ENCODE results near the gene CTBP1.

The CTBP1 gene

DNA sequence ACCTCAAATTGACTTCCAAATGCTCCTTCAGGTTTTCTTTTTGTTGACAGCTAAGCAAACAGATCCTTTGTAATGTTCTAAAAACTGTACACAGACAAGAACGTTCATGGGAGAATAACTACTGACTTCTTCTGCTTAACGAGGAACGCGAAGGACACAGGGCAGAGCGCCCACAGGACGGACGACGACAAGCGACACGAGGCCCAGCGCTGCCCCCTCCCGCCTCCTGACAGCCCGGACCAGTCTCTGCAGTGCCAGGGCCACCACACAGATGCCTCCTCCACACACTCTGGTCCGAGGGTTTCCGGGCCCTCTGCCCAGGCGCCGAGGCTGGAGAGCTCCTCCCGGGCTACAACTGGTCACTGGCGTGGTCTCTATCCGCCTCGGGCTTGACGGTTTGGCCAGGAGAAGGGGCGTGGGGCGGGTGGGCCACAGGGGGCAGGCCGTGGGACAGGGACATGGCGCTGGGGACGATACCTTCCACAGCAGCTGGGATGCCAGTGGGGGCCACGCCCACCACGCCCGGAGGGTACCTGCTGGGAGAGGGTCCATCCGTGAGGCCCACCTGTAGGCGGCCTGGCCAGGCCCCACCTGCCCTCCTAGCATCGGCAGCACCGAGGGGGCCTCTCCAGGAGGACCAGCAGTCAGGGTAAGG lies 36.9 kb downstream of the CTBP1 start:
- Histone ChIP-seq H3K36me3 (ENCODE audit: insufficient read depth, low read length) (peaks cover 14% of the 10 kb centered on the region), H3K4me3 (ENCODE audit: low read depth, low read length, poor library complexity, severe bottlenecking) (no peak overlapping the region), H3K27ac (ENCODE audit: low read depth, low read length, poor library complexity, severe bottlenecking) (no peak overlapping the region), H3K4me1 (ENCODE audit: insufficient read depth, low read length, severe bottlenecking) (peaks cover 42% of the 10 kb centered on the region), H3K4me2 (ENCODE audit: low read length) (no peak overlapping the region), H2AFZ (ENCODE audit: low read length) (no peak overlapping the region), H3K9me2 (ENCODE audit: low read depth, low read length) (no peaks in the 10 kb centered on the region), H3K79me2 (ENCODE audit: insufficient read depth, low read length) (no peaks in the 10 kb centered on the region), H3F3A (ENCODE audit: insufficient read depth, low read length) (no peaks in the 10 kb centered on the region), H3K9ac (ENCODE audit: low read length) (no peak overlapping the region), H3K27me3 (ENCODE audit: insufficient read depth, low read length) (no peaks in the 10 kb centered on the region), H4K20me1 (ENCODE audit: insufficient read depth, low read length) (no peaks in the 10 kb centered on the region), H3K9me3 (ENCODE audit: low read length) (no peaks in the 10 kb centered on the region)
- TF ChIP-seq EZH2 (IDR thresholded peaks at IDR 0.05; ENCODE audit: borderline replicate concordance, low read length): no peak
- TF ChIP-seq, protein P1, sequence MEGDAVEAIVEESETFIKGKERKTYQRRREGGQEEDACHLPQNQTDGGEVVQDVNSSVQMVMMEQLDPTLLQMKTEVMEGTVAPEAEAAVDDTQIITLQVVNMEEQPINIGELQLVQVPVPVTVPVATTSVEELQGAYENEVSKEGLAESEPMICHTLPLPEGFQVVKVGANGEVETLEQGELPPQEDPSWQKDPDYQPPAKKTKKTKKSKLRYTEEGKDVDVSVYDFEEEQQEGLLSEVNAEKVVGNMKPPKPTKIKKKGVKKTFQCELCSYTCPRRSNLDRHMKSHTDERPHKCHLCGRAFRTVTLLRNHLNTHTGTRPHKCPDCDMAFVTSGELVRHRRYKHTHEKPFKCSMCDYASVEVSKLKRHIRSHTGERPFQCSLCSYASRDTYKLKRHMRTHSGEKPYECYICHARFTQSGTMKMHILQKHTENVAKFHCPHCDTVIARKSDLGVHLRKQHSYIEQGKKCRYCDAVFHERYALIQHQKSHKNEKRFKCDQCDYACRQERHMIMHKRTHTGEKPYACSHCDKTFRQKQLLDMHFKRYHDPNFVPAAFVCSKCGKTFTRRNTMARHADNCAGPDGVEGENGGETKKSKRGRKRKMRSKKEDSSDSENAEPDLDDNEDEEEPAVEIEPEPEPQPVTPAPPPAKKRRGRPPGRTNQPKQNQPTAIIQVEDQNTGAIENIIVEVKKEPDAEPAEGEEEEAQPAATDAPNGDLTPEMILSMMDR (IDR thresholded peaks at IDR 0.05; ENCODE audit: low read length): no peak

DNA sequence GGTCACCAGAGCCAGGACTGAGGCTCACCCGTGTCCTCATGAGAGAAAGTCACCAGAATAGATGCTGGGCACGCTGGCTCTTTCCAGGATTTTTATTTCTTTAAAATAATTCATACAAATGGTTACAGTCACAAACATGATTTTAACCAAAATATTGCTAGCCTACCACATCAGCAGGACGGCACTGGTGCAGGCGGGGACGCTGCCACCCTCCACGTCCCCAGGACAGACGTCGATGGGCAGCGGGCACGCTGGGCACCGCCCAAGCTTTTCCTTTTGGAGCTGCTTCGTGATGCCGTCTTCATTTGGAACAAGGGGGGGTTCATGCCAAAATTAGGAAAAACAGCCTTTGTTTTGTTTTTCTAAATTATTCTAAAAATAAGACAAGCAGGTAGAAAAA lies 37.6 kb downstream of the CTBP1 start:
- no peaks in the 10 kb centered on the region for H4K20me1 ChIP-seq (ENCODE audit: insufficient read depth, low read length)
- peaks cover 36% of the 10 kb centered on the region for H3K4me1 ChIP-seq (ENCODE audit: insufficient read depth, low read length, severe bottlenecking)
- TF ChIP-seq EZH2 (IDR thresholded peaks at IDR 0.05; ENCODE audit: borderline replicate concordance, low read length): no peak
- TF ChIP-seq, protein P1 (IDR thresholded peaks at IDR 0.05; ENCODE audit: low read length): no peak
- no peaks in the 10 kb centered on the region for H3K9me2 ChIP-seq (ENCODE audit: low read depth, low read length)
- no peak overlapping the region for H2AFZ ChIP-seq (ENCODE audit: low read length)
- H3K4me3 ChIP-seq (ENCODE audit: low read depth, low read length, poor library complexity, severe bottlenecking): no peak overlapping the region
- no peak overlapping the region for H3K27ac ChIP-seq (ENCODE audit: low read depth, low read length, poor library complexity, severe bottlenecking)
- H3F3A ChIP-seq (ENCODE audit: insufficient read depth, low read length): no peaks in the 10 kb centered on the region
- no peak overlapping the region for H3K9ac ChIP-seq (ENCODE audit: low read length)
- no peaks in the 10 kb centered on the region for H3K27me3 ChIP-seq (ENCODE audit: insufficient read depth, low read length)
- no peaks in the 10 kb centered on the region for H3K9me3 ChIP-seq (ENCODE audit: low read length)
- peaks cover 14% of the 10 kb centered on the region for H3K36me3 ChIP-seq (ENCODE audit: insufficient read depth, low read length)
- H3K79me2 ChIP-seq (ENCODE audit: insufficient read depth, low read length): no peaks in the 10 kb centered on the region
- no peak overlapping the region for H3K4me2 ChIP-seq (ENCODE audit: low read length)

DNA sequence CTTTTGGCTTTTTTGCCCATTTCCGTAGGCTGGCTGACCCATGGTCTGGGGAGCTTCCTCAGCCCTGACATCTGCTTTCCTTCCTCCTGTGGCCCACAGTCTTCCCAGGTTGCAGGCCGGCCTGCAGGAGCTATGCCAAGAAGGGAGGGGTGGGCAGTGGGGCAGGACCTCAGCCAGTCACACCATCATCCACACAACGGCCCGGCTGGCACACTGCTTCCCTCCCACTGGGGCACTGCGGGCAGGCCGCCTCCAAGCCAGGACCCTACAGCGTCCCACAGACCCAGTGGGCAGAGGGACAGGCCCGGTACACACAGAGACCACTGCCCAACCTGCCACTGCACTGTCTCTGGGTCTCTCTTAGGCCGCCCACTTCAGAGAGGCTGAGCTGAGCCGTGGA lies 38.0 kb downstream of the CTBP1 start:
- H3K36me3 ChIP-seq (ENCODE audit: insufficient read depth, low read length): peaks cover 14% of the 10 kb centered on the region
- H3K79me2 ChIP-seq (ENCODE audit: insufficient read depth, low read length): no peaks in the 10 kb centered on the region
- no peaks in the 10 kb centered on the region for H4K20me1 ChIP-seq (ENCODE audit: insufficient read depth, low read length)
- H3K4me1 ChIP-seq (ENCODE audit: insufficient read depth, low read length, severe bottlenecking): peaks cover 32% of the 10 kb centered on the region
- H3K4me2 ChIP-seq (ENCODE audit: low read length): no peak overlapping the region
- TF ChIP-seq EZH2 (IDR thresholded peaks at IDR 0.05; ENCODE audit: borderline replicate concordance, low read length): no peak
- TF ChIP-seq, protein P1 (IDR thresholded peaks at IDR 0.05; ENCODE audit: low read length): no peak
- no peaks in the 10 kb centered on the region for H3K9me3 ChIP-seq (ENCODE audit: low read length)
- no peak overlapping the region for H3K4me3 ChIP-seq (ENCODE audit: low read depth, low read length, poor library complexity, severe bottlenecking)
- H3K27ac ChIP-seq (ENCODE audit: low read depth, low read length, poor library complexity, severe bottlenecking): no peak overlapping the region
- H3K9ac ChIP-seq (ENCODE audit: low read length): no peak overlapping the region
- H3K9me2 ChIP-seq (ENCODE audit: low read depth, low read length): no peaks in the 10 kb centered on the region
- H2AFZ ChIP-seq (ENCODE audit: low read length): no peak overlapping the region
- no peaks in the 10 kb centered on the region for H3K27me3 ChIP-seq (ENCODE audit: insufficient read depth, low read length)
- no peaks in the 10 kb centered on the region for H3F3A ChIP-seq (ENCODE audit: insufficient read depth, low read length)

All from OCI-LY1 (cell line).